NCI-H1092 treated with DMSO at 0.1 percent for 48 hours (cell line): ENCODE data around the gene AKIRIN2.
"Not testable (repeated sequence)": the region's sequence is repeated elsewhere in the genome, so short reads cannot be mapped to it uniquely, and the experiment has no call there.

ENCODE experiments used
- DNase-seq: peaks from one replicate; lab custom pipeline; 2025; lab: John Stamatoyannopoulos, UW

AKIRIN2 gene

DNA sequence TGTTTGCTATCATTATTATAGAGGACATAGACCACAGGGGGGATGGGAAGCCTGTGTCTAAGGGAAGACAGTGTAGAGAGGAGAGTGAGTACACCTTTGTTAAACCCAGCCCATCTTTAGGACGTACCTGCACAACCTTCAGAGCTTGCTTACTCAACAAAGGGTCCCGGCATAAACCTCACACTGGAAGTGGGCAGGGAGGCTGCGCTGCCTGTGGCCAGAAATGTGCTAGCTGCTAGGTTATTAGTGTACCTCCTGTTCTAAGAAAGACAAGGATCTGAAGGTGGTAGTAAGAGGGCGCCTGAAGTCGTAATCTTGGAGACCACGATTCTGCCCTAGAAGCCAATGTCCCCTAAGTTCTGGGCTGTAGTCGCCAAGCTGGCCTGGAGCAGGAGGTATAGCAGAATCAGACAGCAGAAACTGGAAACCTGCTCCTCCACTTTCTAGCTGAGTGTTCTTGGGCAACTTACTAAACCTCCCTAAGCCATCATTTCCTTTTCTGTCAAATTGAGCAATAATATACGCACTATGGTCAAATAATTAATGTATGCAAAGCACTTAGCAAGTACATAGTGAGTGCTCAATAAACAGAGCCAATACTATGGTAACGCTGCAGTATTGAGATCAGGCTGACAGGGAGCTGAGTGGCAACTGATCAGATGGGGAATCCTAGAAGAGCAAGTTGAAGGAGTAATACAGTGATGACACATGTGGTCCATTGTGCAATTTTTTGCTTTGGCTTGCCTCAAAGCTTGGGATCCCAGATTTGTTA, 16.8 kb upstream of the AKIRIN2 start:
- DNase-seq, result no peak

DNA sequence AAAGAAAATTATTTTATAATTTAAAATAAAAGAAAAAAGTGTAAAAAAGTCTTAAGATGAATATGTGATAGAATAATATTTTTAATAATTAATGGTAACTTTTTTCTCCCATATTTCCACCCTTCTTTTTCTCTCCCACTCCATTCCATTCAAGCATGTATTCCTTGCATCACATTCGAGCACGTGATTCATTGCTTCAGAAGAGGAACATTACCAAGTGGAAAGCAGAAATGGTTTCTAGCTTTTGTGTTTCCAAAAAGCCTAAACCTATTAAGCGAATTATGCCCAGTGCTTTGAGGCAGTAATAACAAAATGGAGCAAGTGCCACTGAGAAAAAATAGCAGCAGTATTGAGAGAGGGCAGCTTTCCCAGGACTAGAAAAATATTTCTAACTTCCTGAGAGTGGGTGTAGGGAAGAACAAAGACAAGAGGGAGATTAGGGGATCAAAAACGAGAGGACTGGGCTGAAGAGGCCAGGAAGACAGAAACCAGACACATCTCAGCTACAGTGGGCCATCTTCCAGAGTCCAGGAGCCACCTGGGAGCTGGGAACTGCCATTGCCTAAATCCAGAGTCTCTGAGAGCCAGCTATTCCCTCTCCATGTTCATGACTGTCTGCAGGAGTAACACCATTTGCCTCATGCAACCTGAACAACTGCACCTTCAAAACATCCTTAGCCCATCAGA, 15.0 kb upstream of the AKIRIN2 start:
- no peak for DNase-seq

DNA sequence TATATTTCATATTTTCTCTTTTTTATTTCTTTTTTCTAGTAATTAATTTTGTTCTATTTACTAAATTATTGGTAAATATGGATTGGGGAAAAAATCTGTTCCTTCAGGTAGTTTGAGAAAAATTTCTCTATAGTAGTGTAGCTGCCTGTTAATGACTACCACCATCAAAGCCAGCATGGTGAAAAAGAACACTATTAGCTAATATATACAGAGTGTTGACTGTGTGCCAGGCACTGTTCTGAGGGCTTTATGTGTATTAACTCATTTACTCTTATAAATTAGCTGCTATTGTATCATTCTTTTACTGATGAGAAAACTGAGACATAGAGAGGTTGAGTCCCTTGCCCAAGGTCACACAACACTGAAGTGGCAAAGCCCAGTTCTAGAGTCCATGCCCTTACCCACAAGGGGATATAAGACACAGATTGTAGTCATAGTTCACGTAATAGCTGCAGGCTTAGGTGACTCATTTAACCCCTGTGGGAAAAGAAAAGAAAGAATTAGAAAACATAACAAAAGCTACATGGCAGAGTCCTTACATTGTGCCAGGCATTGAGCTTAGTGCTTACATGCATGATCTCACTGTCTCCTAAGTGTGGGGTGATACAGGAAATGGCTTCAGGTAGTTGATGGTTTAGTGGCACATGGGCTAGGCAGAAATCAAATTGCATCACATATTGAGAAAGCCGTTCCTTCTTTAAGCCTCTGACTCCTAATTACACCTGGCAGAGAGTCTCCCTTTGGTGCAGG, 12.2 kb upstream of the AKIRIN2 start:
- no peak for DNase-seq

DNA sequence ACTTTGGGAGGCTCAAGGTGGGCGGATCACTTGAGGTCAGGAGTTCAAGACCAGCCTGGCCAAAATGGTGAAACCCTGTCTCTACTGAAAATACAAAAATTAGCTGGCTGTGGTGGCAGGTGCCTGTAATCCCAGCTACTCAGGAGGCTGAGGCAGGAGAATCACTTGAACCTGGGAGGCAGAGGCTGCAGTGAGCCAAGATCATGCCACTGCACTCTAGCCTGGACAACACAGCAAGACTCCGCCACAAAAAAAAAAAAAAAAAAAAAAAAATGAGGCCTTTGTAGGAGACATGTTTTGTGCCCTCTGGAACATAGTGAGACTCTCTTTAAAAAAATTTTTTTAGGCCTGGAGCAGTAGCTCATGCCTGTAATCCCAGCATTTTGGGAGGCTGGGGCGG, 10.7 kb upstream of the AKIRIN2 start:
- DNase-seq, result not testable (repeated sequence)

DNA sequence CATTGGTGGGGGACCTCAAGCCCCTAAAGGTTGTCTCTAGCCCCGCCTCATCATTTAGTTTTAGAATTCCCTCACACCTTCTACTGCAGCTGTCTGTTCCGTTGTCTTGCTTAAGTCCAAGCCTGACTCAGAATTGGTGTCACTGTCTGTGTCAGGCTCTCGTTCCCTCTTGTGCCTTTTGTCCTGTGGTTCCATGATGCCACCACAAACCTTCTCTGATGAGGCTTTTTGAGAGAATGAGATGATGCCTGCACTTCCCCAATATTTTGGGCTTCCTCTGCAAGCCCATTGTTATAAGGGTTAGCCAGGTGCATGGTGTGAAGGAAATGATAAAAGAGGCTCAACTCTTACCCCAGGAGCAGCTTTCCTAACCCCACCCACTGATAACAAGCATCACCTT, 8.1 kb upstream of the AKIRIN2 start:
- DNase-seq, result no peak

DNA sequence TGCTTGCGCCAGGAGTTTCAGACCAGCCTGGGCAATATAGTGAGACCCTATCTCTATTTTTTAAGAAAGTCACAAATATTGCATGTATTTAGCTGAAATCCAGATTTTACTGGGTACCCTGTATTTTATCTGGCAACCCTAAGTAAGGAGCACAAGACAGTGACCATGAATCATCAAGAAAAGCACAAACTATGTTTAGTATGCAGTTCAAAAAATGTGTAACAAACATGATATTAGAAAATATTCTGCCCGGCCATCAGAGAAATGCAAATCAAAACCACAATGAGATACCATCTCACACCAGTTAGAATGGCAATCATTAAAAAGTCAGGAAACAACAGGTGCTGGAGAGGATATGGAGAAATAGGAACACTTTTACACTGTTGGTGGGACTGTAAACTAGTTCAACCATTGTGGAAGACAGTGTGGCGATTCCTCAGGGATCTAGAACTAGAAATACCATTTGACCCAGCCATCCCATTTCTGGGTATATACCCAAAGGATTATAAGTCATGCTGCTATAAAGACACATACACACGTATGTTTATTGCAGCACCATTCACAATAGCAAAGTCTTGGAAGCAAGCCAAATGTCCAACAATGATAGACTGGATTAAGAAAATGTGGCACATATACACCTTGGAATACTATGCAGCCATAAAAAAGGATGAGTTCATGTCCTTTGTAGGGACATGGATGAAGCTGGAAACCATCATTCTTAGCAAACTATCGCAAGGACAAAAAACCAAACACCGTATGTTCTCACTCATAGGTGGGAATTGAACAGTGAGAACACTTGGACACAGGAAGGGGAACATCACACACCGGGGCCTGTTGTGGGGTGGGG, 6.8 kb upstream of the AKIRIN2 start:
- DNase-seq, result not testable (repeated sequence)

DNA sequence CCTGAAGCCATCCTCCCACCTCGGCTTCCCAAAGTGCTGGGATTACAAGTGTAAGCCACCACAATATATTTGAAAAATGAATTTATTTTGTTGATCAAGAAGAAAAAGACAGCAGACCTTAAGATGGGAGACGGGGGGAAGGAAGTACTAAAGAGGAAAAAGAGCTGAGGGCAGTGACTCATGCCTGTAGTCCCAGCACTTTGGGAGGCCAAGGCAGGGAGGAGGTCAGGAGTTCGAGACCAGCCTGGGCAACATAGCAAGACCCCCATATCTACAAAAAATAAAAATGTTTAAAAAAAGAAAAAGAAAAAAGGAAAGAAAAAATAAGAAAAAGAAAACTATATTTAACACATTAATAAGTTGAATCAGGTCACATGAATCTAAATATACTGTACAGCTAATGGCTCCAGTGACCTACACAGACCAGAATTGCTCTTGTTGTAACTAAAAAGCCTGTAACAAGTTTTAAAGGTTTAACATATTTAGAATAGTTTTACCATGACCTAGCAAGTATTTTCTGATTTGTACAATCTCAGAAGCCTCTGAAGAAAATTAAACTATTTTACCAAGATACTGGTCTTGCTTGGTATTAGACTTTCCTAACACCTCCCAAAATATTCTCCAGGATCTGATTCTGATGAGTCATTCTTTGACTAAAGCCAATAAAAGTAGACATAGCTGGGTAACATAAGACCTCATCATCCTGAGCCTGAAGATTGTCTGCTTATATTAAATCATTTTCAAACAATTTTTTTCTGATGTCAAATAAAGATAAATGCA, 4.3 kb upstream of the AKIRIN2 start:
- DNase-seq, result no peak

DNA sequence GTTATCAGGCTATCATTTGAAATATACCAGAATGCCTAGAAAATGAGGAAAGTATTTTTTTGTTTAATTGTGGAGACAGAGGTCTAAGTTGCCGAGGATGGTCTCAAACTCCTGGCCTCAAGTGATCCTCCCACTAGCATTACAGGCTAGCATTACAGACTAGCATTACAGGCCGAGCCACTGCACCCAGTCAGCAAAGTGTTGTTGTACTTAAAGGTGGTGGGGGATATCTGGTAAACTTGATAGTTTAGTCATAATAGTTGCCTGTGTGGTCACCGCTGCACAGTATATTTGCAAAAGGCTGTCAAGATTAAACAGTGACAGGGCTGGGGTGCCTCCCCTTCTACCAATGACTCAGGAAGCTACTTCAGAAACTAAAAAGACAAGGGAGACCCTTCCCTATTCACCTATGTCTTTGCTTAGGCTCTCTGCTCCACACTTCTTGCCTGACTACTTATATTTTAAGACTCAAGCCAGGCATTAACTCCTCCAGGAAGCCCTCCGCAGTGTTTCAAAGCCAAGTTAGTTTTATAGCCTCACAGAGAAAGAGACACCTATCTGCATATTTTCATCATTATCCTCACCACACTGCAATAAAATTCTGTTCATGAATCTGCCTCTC, 3.1 kb upstream of the AKIRIN2 start:
- DNase-seq, result no peak

DNA sequence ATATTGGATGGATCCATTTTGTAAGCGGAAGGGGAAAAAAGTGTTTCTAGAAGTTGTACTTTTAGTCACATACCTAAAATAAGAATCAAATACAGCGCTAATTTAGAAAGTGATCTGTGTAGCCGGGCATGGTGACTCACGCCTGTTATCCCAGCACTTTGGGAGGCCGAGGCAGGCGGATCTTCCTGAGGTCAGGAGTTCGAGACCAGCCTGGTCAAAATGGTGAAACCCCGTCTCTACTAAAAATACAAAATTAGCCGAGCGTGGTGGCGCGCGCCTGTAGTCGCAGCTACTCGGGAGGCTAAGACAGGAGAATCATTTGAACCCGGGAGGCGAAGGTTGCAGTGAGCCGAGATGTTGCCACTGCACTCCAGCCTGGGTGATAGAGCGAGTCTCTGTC, 1.0 kb upstream of the AKIRIN2 start:
- not testable (repeated sequence) for DNase-seq

DNA sequence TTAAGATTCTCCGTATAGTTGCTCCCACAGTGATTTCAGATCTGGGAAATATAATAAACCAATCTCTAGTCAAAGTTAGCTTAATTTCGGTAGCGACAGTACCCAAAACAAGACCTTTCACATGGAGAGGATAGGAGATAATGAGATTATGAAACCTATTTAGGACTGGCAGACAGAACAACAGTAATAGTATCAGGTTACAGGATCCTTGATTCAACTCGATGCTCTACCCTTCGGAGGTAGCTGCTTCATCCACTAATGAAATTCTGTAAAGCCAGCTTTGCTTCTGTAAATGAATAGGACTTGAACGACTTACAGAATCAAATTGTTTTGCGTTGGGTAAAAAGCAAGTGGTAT, 534 bp upstream of the AKIRIN2 start:
- DNase-seq, result no peak

DNA sequence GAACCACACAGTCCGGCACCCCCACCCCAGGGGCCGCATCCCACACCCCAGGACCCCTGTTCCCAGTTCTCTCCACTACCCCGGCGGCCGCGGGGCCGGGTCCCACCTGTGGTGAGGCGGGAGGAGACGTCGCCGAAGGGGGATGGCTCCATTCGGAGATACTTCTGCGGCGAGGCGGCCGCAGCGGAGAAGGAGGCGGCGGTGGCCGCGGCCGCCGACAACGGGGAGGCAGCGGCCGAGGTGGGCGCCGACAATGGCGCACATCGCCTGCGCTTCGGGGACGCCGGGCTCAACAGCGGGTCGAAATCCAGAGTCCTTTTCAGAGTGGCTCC, 723 bp downstream of the AKIRIN2 start:
- DNase-seq, result no peak

DNA sequence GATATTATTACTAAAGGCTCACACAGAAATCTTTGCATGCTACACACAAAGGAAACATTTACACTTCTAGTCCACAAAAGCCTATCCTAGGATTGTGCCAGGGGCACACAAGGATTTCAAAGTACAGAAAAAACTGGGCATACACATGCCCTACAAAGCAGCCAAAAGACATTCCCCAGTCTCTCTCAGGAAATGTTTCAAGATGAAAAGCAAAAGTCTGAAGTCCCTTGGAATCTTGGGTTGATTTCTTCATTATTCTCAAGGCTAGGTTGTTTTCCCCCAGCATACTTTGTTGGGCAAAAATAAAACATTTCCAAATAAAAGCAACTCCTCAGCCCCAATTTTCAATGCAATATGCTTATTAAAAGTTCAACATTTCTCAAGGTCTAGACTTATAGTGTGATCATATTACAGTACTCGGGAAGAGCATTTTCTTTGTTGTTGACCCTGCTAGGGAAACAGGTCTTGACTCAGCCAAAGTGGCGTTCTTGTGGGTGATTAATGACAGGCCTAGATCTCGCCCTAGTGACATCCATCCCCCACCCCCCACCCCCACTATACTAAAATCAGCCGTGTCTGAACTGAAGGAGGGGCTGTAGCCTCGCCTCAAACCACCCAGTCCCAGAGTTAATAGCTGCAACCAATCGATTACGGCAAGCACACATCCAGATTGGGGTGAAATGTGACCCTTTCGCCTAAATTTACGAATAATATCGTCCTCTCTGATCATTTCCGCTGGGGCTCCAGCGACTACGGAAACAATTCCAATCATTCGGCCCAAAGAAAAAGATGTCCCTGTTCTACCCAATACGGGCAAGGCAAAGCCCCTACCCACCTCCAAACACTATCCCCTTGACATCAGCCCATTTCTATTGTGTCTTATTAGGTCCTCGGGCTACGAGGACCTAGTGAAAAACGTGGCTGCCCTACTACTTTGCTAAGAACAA, 1.4 kb downstream of the AKIRIN2 start:
- peak; percentile 35 for DNase-seq

DNA sequence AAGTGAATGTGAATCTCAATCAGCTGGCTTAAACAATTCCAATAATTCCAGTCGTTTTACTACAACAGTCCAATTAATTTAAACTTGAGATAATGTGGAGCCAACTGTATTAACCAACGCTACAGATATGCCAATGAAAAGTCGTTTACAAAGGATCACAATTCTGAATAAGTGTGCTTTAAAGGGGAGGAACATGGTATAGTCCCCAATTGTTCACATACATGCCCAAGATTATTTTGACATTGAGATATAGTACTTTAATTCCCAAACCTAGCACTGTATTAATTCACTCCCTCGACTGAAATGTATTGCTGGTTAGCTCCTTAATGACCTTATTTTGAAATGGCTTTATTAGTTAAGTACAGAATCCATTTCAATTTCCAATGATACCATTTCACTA, 2.5 kb downstream of the AKIRIN2 start:
- DNase-seq, result no peak

DNA sequence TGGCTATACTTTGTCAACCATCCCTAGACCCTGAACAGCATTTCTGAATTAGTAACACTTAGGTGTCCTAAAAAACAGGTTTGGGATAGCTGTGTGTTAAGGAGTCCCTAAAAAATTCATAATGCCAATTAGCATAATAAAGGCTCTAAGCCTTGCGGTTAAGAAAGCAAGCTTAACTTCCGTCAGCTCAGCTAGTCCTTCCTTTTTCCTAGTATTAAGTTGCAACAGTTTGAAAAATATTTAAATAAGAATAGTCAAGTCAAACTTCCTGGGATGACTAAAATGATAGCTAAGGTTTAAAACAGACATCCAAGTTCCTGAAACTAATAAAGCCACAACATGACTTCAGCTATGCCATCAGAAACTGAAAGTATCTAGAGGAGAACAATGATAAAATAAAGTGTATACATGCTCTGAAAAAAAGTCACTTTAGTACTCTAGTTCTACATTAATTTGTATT, 3.5 kb downstream of the AKIRIN2 start:
- DNase-seq, result no peak

DNA sequence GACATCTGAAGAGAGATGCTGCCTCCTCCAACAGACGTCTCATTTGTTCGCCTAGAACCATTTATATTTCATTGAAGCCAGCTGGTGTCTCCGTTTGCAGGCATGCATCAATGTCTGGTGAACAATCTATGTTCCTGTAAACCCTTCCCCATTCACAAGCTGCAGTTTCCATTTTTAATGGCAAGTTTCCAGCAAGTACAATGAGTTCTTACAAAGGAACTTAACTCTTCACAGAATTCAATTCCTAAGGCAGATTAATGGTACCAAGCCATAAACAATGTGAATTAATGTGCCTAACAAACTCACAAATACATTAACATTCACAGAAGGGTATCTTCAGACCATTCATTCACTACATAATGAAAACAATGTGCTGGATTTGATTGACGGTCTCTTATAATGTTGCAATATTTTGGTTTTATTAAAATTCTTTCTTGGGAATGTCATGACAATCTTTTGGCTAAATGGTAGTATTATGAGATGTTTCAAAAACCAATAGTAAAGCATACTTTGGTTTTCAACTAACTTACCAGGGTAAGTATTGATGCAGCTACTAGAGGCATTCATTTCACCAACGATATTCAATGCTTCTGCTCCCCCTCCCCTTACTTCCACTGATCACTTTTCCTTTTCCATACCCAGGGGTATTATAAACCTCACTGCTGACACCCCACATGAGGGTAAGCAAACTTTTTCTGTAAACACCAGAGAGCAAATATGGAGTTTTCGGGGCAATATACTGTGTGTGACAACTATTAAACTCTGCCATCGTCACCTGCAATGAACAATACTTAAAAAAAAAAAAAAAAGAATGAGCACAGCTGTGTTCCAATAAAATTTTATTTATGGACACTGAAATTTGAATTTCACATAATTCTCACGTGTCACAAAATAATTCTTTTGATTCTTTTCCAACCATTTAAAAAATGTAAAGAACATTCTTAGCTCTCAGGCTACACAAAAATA, 4.2 kb downstream of the AKIRIN2 start:
- peak; percentile 1 for DNase-seq

DNA sequence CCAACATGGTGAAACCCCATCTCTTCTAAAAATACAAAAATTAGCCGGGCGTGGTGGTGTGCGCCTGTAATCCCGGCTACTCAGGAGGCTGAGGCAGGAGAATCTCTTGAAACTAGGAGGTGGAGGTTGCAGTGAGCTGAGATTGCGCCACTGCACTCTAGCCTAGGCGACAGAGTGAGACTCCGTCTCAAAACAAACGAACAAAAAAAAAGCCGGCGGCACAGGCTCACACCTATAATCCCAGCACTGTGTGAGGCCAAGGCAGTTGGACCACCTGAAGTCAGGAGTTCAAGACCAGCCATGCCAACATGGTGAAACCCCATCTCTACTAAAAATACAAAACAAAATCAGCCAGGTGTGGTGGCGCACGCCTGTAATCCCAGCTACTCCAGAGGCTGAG, 5.2 kb downstream of the AKIRIN2 start:
- not testable (repeated sequence) for DNase-seq

DNA sequence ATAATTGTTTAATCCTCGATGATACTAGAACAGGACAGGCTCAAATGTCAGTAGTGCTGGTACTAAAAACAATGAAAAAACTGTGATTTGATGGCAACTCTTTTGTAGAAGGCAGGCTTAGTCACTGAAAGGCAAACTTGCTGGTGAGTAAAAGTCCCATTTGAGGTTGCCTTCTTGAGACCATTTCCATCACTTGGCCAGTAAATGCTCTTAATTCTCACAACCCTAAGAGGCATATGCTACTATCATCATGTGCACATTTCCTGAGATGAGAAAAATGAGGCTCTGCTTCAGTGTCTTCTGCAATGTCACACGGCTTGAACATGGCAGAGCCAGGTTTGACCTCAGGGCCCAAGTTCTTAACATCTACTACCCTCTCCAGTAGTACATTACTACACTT, 9.9 kb downstream of the AKIRIN2 start:
- DNase-seq, result no peak

DNA sequence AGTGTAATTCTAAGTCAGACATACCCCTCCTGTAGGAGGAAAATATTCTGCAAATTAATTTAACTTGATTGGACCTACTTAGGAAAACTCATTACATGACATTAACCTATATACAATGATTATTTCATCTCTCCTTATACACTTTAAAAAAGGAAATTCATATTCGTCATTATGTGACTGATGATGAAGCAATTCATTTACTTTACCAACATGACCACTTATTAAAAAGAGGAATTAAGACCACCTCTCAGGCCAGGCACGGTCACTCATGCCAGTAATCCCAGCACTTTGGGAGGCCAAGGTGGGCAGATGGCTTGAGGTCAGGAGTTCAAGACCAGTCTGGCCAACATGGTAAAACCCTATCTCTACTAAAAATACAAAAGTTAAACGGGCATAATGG, 11.6 kb downstream of the AKIRIN2 start:
- no peak for DNase-seq

DNA sequence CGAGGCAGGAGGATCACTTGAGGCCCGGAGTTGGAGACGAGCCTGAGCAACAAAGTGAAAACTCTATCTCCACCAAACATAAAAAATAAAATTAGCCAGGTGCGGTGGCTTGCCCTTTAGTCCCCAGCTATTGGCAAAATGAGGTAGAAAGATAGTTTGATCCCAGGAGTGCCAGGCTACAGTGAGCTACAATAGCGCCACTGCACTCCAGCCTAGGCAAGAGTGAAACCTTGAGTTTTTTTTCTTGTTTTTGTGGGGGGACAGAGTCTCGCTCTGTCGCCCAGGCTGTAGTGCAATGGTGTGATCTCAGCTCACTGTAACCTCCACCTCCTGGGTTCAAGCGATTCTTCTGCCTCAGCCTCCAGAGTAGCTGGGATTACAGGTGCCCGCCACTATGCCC, 14.1 kb downstream of the AKIRIN2 start:
- DNase-seq, result not testable (repeated sequence)
